Testis (tissue), 2 donors: Measurements from ENCODE around the gene MTOR.

Experiments
- POLR2A ChIP-seq: fragments of 450-650 bp; IDR thresholded peaks from one replicate; pipeline ENCODE4 v1.6.1; 2017; ENCODE audit warnings: antibody characterized with exemption, mild to moderate bottlenecking, moderate library complexity
- TF ChIP-seq, protein P1 (sequence below), 3 experiments: fragments of 450-650 bp in 2 of 3; fragments of 200-600 bp in 1 of 3; sonication (generic) in 1 of 3; IDR thresholded peaks; one replicate each; pipeline ENCODE4 v1.5.1; 2016 to 2019; ENCODE audit warnings: antibody characterized with exemption in 3 of 3, mild to moderate bottlenecking in 2 of 3, moderate library complexity in 1 of 3

- TF ChIP-seq, protein P1, sequence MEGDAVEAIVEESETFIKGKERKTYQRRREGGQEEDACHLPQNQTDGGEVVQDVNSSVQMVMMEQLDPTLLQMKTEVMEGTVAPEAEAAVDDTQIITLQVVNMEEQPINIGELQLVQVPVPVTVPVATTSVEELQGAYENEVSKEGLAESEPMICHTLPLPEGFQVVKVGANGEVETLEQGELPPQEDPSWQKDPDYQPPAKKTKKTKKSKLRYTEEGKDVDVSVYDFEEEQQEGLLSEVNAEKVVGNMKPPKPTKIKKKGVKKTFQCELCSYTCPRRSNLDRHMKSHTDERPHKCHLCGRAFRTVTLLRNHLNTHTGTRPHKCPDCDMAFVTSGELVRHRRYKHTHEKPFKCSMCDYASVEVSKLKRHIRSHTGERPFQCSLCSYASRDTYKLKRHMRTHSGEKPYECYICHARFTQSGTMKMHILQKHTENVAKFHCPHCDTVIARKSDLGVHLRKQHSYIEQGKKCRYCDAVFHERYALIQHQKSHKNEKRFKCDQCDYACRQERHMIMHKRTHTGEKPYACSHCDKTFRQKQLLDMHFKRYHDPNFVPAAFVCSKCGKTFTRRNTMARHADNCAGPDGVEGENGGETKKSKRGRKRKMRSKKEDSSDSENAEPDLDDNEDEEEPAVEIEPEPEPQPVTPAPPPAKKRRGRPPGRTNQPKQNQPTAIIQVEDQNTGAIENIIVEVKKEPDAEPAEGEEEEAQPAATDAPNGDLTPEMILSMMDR (IDR thresholded peaks at IDR 0.05) = no peak
- TF ChIP-seq POLR2A = no peak
Measured at GRCh38 chr1:11187494-11187893, 74.9 kb downstream of the MTOR start.
